PFSK-1 (cell line): ENCODE data around the gene IL20.

Source experiments
- FOXP2 ChIP-seq: optimal IDR thresholded peaks from 2 replicates; pipeline ENCODE3; 2011; ENCODE audit warnings: borderline replicate concordance, control low read depth, inconsistent platforms; ENCODE audit not compliant: insufficient read depth; ENCODE audit errors: extremely low read length, extremely low read depth
- POLR2AphosphoS5 ChIP-seq: IDR thresholded peaks from 2 replicates; pipeline ENCODE4 v1.6.1; 2012; ENCODE audit warnings: low read depth, mild to moderate bottlenecking, control low read depth, low read length, moderate library complexity
- SIN3A ChIP-seq: IDR thresholded peaks from 2 replicates; pipeline ENCODE4 v1.6.1; 2012; ENCODE audit warnings: mild to moderate bottlenecking, low read length, moderate library complexity, borderline replicate concordance; ENCODE audit not compliant: insufficient read depth
- TAF1 ChIP-seq: IDR thresholded peaks from 2 replicates; pipeline ENCODE4 v1.6.1; 2012; ENCODE audit warnings: low read length, control low read depth, borderline replicate concordance; ENCODE audit not compliant: insufficient read depth
- TF ChIP-seq, protein P1 (sequence below), 2 experiments: IDR thresholded peaks; 2 replicates each; pipeline versions ENCODE4 v1.6.1 to v1.8.0; 2011 to 2012; ENCODE audit warnings: low read depth in 2 of 2, low read length in 2 of 2, control low read depth in 1 of 2, inconsistent platforms in 1 of 2, mild to moderate bottlenecking in 1 of 2, moderate library complexity in 1 of 2; ENCODE audit not compliant: insufficient read depth in 1 of 2

Gene IL20

DNA sequence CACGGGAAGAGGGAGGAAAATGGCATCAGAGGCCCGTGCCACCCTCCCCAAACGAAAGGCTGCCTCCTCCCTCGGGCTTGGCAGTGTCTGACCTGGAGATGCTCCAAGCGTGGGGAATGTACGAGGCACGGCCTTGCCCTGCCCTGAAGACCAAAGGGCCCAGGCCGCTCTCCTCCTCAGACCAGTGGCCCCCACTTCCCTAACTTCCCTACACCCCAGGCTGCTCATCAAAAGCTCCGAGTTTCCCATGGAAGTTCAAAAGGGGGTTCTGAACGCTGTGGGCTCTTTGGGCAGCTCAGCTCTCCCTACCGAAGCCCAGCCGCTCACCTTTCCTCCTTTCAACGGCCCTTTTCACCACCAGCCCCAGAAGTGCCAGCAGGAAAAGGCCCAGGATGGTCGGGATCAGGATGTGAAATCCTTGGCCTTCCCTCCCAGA is 44.5 kb downstream of the IL20 start:
- TF ChIP-seq POLR2AphosphoS5 (no peak), SIN3A (no peak), FOXP2 (no peak), TAF1 (no peak)
- TF ChIP-seq, protein P1, sequence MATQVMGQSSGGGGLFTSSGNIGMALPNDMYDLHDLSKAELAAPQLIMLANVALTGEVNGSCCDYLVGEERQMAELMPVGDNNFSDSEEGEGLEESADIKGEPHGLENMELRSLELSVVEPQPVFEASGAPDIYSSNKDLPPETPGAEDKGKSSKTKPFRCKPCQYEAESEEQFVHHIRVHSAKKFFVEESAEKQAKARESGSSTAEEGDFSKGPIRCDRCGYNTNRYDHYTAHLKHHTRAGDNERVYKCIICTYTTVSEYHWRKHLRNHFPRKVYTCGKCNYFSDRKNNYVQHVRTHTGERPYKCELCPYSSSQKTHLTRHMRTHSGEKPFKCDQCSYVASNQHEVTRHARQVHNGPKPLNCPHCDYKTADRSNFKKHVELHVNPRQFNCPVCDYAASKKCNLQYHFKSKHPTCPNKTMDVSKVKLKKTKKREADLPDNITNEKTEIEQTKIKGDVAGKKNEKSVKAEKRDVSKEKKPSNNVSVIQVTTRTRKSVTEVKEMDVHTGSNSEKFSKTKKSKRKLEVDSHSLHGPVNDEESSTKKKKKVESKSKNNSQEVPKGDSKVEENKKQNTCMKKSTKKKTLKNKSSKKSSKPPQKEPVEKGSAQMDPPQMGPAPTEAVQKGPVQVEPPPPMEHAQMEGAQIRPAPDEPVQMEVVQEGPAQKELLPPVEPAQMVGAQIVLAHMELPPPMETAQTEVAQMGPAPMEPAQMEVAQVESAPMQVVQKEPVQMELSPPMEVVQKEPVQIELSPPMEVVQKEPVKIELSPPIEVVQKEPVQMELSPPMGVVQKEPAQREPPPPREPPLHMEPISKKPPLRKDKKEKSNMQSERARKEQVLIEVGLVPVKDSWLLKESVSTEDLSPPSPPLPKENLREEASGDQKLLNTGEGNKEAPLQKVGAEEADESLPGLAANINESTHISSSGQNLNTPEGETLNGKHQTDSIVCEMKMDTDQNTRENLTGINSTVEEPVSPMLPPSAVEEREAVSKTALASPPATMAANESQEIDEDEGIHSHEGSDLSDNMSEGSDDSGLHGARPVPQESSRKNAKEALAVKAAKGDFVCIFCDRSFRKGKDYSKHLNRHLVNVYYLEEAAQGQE (IDR thresholded peaks at IDR 0.05; ENCODE audit: insufficient read depth in 1 of 2, low read depth in 2 of 2, low read length in 2 of 2): no peak

DNA sequence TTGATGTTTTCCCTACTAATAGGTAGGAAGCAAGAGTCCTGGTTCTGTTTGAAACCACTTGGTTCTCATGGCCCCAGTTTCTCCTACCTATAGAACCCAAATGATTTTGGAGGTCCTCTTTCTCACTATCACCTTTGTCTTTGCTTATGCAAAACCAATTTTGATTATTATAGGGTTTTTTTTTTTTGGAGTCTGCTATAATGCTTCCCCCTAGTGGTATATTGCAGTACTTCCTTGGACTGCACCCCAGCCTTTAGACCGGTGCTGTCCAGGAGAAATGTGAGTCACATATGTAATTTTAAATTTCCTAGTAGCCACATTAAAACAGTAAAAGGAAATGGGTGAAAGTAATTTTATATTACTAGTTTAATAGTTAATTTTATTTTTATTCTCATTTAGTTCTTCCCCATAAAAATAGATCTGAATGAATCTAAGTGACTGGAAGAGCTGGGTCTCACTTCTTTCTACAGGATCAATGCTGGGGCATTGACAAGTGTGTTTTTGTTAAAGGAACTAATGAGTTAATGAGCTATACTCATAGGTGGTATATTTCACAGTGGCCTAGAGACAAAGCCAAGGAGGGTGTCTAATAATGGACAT is 45.7 kb downstream of the IL20 start:
- no peak for TF ChIP-seq SIN3A
- TF ChIP-seq, protein P1 (IDR thresholded peaks at IDR 0.05; ENCODE audit: insufficient read depth in 1 of 2, low read depth in 2 of 2, low read length in 2 of 2): peak in 1 of 2 experiments; percentile 77; a peak in 2 of 4 replicates

DNA sequence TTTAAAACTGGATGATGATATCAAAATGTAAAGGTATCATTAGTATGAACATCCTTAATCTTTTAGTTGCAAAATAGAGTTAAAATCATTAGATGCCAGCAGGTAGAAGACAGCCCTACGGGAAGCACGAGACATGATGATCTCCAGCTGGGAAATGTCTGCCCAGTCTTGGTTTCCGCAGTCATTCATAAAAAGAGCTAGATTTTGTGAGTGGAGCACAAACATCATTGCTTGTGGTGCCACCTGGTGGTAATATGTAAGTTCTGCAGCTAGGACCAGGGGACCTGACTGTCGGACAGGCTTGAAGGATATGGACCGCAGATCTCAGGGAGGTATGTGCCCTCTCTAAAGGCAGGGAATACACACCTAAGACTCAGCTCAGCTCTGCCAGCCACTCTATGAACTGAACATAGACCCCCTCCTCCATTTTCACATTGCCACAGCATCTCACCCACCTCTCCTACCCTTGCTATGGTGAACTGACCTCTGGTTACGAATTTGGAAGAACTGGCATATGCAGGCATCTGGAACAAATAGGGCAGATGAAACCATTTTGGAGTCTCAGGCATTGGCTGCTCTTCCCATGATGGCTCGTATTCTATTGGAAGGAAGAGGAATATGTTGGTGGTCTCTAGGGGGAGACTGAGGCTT is 47.1 kb downstream of the IL20 start:
- TF ChIP-seq FOXP2 (no peak), SIN3A (no peak), TAF1 (no peak), POLR2AphosphoS5 (no peak)
- TF ChIP-seq, protein P1 (IDR thresholded peaks at IDR 0.05; ENCODE audit: insufficient read depth in 1 of 2, low read depth in 2 of 2, low read length in 2 of 2): no peak

DNA sequence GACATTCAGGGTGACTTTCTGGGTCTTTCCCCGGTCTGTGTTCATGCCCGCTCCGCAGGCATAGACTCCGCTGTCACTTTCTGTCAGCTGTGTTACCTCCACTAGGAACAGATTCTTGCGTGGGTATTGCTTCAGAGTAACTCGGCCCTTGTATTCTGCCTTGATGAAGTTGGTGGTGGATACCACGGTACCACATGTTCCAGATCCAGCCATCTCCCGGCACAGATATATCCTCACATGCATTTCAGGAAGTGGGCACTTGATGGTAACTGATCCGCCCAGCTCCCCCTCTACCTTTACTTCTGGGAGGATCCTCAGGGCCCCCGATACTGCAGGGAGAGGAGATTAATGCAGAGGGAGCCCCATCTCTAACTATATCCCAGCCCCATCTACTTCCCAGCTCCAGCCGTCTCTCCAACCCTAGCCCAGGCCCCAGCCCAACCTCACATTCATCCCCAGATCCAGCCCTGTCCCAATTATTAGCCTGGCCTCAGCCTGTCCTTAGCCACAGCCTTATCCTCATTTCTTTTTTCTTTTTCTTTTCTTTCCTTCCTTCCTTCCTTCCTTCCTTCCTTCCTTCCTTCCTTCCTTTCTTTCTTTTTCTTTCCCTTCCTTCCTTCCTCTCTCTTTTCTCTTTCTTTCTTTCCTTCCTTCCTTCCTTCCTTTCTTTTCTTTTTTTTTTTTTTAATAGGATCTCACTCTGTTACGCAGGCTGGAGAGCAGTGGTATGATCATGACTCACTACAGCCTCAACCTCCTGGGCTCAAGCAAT is 48.5 kb downstream of the IL20 start:
- no peak for TF ChIP-seq TAF1
- no peak for TF ChIP-seq SIN3A
- TF ChIP-seq, protein P1 (IDR thresholded peaks at IDR 0.05; ENCODE audit: insufficient read depth in 1 of 2, low read depth in 2 of 2, low read length in 2 of 2): no peak
- no peak for TF ChIP-seq POLR2AphosphoS5
- no peak for TF ChIP-seq FOXP2
